ENCODE results near the gene CEP131.

Gene CEP131

DNA sequence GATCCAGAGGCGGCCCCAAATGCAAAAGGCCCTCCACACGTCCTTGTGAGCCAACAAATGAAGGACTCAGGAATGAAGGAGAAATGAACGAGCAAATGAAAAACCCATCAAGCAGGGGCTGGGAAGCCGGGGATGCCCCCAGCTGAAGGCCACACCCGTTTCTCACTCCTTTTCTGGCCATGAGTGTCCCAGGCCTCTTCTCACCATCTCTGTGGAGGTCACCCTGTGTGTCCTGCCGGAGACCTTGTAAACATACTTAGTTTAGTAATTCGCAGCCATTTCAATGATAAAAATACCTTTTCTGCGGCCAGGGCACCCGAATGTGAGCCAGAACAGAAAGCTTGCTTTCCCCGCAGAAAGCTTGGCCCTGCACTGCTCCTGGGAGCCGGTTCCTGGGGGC lies 35.6 kb downstream of the CEP131 start:
- no peak for DNase-seq (ENCODE audit: low read depth)

DNA sequence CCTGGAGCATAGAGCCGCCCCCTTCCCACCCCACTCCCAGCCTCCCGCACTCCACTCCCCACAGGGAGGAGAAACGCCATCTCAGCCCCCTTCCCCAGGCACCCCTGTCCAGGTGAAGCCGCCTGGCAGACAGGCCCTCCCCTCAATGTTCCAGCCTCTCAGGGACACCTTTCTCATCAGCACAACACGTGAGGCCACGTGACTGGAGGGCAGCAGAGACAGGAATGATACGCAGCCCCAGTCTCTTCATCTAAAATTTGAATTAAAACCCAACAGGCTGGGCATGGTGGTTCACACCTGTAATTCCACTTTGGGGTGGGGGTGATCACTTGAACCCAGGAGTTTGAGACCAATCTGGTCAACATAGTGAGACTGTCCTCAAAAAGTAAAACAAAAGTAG lies 36.6 kb downstream of the CEP131 start:
- no peak for DNase-seq (ENCODE audit: low read depth)

DNA sequence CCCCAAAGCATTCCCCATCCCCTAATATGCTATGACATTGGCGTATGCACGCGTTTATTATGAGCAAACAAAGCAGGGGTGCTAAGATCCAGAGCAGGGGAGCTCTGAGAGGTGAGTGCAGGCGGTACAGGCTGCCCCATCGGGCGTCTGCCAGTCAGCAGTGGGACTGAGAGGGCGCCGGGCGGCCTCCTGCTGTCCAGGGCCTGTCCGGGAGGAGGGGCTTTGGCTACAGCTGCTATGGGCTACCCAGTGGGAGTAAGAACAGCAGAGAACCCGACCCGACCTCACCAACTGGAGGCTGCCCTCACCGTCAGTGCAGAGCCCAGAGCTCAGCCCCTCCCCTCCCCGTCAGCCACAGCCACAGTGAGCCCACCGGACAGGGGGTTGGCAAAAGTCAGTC lies 38.2 kb downstream of the CEP131 start:
- DNase-seq (ENCODE audit: low read depth): no peak

GRCh38 chr17:81183807-81184206 lies 39.0 kb downstream of the CEP131 start:
- no peak for DNase-seq (ENCODE audit: low read depth)

GRCh38 chr17:81183316-81183715 lies 39.4 kb downstream of the CEP131 start:
- DNase-seq (ENCODE audit: low read depth): no peak

- no peak for DNase-seq (ENCODE audit: low read depth)
These were observed 40.2 kb downstream of the CEP131 start for GRCh38 chr17:81182596-81182995.

- no peak for DNase-seq (ENCODE audit: low read depth)
These were observed 41.0 kb downstream of the CEP131 start for GRCh38 chr17:81181811-81182185.

- no peak for DNase-seq (ENCODE audit: low read depth)
These were observed 41.6 kb downstream of the CEP131 start for GRCh38 chr17:81180836-81181810.

DNA sequence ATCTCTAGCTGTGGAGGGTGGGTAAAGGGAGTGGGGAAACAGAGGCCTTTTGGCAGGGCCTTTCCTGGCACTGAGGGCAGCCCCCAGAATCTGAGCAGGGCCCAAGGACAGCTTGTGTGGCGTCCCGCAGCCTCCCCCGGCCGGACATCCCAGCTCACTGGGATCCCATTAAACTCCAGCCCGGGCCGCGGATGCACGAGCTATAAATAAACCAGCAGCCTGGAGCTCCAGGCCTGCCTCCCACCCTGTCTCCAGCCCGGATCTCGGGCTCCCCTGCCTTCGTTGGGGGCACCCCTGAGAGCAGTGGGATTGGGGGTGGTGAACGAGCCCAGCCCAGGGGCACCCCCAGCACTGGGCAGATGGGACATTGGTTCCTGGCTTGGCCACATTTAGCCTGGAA lies 42.9 kb downstream of the CEP131 start:
- DNase-seq (ENCODE audit: low read depth): no peak

GRCh38 chr17:81179220-81179619 lies 43.5 kb downstream of the CEP131 start:
- no peak for DNase-seq (ENCODE audit: low read depth)

DNA sequence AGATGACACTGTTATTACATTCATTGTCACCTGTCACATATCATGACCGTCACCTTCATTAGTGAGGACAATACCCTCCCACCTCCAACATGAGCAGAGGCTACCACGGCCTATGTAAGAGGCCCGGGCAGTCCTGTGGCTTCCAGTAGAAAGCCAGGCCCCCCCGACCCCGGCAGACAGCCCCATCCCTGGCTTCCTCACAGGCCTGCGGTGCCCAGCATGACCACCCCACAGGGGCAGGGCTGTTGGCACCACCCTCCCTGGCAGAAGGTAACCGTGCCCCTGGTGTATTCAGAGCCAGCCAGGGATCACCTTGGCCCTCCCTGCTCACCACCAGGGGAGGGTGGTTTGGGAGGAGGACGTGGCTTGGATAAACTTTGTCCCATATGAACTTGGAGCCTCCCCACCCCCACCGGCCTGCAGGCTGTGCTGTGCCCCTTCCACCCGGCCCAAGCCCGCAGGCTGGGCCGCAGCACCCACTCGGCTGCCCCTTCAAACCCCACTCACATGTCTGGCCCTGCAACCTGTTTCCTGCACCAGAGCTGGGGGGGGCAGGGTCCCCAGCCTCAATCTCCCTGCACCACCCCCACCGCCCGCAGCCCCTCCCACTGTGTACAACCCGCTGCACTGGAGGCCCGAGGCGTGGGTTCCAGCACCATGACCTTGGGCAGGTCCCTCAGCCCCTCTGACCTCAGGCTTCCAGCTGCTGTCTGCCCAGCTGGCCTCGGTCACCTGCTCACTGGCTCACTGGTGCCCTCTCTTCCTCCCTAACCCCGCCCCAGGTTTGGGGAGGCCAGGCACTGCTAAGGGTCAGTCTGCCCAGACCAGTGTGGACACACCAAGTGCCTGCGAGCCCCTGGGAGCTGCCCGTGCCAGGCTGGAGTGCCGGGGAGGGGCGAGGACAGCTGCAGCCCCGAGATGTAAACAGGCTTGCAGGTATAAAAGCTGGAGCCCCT lies 44.4 kb downstream of the CEP131 start:
- DNase-seq (ENCODE audit: low read depth): no peak

GRCh38 chr17:81176666-81177065 lies 46.1 kb downstream of the CEP131 start:
- DNase-seq (ENCODE audit: low read depth): no peak

DNA sequence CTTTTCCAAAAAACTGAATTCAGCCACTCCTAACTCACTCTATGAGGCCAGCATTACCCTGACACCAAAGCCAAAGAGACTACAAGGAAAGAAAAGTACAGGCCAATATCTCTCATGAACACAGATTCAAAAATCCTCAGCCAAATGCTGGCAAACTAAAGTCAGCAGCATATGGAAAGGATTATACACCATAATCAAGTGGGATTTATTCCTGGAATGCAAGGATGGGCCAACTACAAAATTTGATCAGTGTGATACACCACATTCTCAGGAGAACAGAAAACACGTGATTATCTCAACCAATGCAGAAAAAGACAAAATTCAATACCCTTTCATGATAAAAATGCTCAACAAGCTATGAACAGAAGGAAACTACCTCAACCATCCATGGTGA lies 49.0 kb downstream of the CEP131 start:
- DNase-seq (ENCODE audit: low read depth): no peak

DNA sequence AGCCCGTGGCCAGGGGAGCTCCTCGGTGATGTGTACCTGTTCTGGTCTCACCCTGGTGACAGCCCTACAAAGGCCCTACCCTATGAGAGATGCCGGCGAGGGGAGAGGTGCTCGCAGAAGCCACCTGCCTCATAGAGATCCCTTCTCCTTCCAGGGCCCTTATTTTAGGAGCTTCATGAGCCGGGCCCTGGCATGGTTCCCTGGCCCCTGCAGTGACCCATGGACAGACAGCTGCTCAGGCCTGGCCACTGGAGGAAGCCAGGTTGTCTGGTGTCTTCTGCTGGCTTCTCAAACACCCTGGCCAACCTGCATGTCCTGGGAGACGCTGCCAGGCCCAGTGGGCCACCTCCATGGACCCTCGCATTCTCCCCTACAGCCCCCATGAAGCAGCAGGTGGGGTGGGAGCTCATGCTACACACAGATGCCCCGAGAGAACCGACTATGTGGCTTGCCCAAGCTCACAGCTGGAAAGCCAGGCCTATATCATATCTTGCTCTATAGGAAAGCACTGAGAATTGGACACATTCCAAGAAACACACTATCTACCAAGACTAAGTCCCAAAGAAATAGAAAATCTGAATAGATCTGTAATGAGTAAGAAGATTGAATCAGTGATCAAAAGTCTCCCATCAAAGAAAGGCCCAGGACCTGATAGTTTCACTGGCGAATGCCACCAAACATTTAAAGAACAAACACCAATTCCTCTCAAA lies 49.6 kb downstream of the CEP131 start:
- DNase-seq (ENCODE audit: low read depth): no peak

DNA sequence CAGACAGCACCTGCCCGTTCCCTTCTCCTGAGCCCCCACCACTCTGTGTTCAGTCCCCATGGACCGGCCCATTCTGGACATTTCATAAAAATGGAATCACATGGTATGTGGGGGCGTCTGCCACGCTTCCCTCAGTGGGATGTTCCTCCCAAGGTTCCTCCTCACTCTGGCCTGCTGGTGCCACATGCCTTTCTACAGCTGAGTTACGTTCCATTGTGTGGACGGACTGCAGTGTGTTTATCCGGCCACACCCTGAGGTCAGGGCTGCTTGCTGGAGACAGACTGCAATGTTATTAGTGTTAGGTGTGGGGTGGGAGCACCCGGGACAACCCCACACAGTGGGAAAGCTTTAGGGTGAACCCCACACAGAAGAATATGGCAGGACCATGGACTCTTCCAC lies 50.8 kb downstream of the CEP131 start:
- DNase-seq (ENCODE audit: low read depth): no peak

GRCh38 chr17:81170727-81171494 lies 51.9 kb downstream of the CEP131 start:
- DNase-seq (ENCODE audit: low read depth): no peak

GRCh38 chr17:81169870-81170309 lies 52.9 kb downstream of the CEP131 start:
- DNase-seq (ENCODE audit: low read depth): no peak

DNA sequence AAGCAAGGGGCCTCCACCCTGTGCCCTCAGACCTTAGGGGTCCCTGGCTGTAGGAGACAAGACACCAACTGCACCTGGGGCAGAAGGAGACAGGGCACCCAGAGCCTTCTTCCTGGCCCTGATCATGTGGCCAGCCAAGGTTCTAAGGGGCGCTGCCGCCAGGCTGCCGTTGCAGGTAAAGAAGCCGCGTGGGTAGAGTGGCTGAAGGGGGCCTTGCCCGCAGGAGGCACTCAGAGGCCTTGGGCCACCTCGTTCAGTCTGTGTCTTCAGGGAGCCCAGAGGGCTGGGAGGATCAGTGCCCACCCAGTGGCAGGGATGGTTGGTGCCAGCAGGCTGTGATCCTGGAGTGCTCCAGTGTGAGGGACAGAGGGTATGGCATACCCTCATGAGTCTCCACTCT lies 55.1 kb downstream of the CEP131 start:
- no peak for DNase-seq (ENCODE audit: low read depth)

DNA sequence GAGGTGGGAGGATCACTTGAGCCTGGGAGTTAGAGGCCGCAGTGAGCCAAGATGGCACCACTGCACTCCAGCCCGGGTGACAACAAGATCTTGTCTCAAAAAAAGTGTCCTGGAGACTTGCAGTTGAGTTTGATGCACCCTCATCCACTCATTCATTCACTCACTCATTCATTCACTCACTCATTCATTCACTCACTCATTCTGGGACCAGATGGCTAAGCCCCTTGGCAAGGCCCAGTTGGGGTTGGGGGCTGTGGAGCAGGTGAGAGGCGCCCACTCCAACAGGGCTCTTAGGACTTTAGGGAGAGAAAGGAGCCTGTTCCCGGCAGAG lies 55.6 kb downstream of the CEP131 start:
- no peak for DNase-seq (ENCODE audit: low read depth)

- no peak for DNase-seq (ENCODE audit: low read depth)
These were observed 56.7 kb downstream of the CEP131 start, which contains the start of gene AATK for GRCh38 chr17:81166033-81166492. Gene AATK, minus strand, starts transcription at chr17:81166221. Its CDS starts 229 bp downstream, at chr17:81165992.

Measured in activated T-helper 1 cell treated with Interleukin-2 at 50 U/mL for 16 hours (primary cell).